HEK293 (cell line): Measurements from ENCODE around the gene NAALADL2.

Experiments used
- HOXD13 ChIP-seq: sonication (generic); formaldehyde crosslinking; IDR thresholded peaks from 2 replicates; pipeline ENCODE4 v1.8.0; 2022; ENCODE audit warnings: missing genetic modification reagents, borderline replicate concordance
- YY1 ChIP-seq: fragments of 450-650 bp; formaldehyde crosslinking; IDR thresholded peaks from 2 replicates; pipeline ENCODE4 v1.5.1; 2018; ENCODE audit warnings: missing biosample characterization, missing genetic modification characterization
- ZBTB1 ChIP-seq: fragments of 450-650 bp; formaldehyde crosslinking; IDR thresholded peaks from 2 replicates; pipeline ENCODE4 v1.5.1; 2016; ENCODE audit warnings: missing biosample characterization, missing genetic modification characterization
- ZNF571 ChIP-seq: fragments of 450-650 bp; formaldehyde crosslinking; IDR thresholded peaks from 2 replicates; pipeline ENCODE4 v1.5.0; 2017; ENCODE audit warnings: missing biosample characterization, missing genetic modification characterization
- TF ChIP-seq, protein P1 (sequence below): fragments of 450-650 bp; formaldehyde crosslinking; IDR thresholded peaks from 2 replicates; pipeline ENCODE4 v1.5.1; 2016; ENCODE audit warnings: missing biosample characterization, missing genetic modification characterization
- TF ChIP-seq, protein P2 (sequence below): fragments of 450-650 bp; formaldehyde crosslinking; IDR thresholded peaks from 2 replicates; pipeline ENCODE4 v1.5.1; 2016; ENCODE audit warnings: missing biosample characterization, missing genetic modification characterization
- TF ChIP-seq, protein P3 (sequence below): fragments of 450-650 bp; formaldehyde crosslinking; IDR thresholded peaks from 2 replicates; pipeline ENCODE4 v1.5.1; 2016; ENCODE audit warnings: missing biosample characterization, missing genetic modification characterization
- TF ChIP-seq, protein P4 (sequence below): fragments of 450-650 bp; formaldehyde crosslinking; IDR thresholded peaks from 2 replicates; pipeline ENCODE4 v1.5.1; 2016; ENCODE audit warnings: missing biosample characterization, missing genetic modification characterization

DNA sequence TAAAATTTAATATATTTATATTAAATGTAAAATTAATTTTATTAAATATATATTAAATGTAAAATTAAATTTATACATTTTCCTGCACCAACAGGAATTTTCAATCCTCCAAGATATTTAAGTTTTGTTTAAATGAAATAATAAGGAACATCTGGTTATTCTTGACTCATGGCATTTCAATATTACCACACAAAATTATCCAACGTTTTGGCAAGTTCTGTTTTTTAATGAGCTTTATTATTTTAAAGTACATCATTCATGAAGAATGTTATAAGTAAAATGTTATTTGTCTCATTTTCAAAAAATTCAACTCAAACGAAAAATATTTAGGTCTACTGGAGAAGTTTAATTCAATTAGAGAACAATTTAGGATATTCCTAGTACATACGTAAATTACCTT is 811.4 kb downstream of the NAALADL2 start:
- TF ChIP-seq ZNF571 (no peak), ZBTB1 (no peak), HOXD13 (CRISPR knock-in tag) (no peak), YY1 (tag by site-specific recombination) (no peak)
- TF ChIP-seq, protein P1, sequence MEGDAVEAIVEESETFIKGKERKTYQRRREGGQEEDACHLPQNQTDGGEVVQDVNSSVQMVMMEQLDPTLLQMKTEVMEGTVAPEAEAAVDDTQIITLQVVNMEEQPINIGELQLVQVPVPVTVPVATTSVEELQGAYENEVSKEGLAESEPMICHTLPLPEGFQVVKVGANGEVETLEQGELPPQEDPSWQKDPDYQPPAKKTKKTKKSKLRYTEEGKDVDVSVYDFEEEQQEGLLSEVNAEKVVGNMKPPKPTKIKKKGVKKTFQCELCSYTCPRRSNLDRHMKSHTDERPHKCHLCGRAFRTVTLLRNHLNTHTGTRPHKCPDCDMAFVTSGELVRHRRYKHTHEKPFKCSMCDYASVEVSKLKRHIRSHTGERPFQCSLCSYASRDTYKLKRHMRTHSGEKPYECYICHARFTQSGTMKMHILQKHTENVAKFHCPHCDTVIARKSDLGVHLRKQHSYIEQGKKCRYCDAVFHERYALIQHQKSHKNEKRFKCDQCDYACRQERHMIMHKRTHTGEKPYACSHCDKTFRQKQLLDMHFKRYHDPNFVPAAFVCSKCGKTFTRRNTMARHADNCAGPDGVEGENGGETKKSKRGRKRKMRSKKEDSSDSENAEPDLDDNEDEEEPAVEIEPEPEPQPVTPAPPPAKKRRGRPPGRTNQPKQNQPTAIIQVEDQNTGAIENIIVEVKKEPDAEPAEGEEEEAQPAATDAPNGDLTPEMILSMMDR = no peak
- TF ChIP-seq, protein P2, sequence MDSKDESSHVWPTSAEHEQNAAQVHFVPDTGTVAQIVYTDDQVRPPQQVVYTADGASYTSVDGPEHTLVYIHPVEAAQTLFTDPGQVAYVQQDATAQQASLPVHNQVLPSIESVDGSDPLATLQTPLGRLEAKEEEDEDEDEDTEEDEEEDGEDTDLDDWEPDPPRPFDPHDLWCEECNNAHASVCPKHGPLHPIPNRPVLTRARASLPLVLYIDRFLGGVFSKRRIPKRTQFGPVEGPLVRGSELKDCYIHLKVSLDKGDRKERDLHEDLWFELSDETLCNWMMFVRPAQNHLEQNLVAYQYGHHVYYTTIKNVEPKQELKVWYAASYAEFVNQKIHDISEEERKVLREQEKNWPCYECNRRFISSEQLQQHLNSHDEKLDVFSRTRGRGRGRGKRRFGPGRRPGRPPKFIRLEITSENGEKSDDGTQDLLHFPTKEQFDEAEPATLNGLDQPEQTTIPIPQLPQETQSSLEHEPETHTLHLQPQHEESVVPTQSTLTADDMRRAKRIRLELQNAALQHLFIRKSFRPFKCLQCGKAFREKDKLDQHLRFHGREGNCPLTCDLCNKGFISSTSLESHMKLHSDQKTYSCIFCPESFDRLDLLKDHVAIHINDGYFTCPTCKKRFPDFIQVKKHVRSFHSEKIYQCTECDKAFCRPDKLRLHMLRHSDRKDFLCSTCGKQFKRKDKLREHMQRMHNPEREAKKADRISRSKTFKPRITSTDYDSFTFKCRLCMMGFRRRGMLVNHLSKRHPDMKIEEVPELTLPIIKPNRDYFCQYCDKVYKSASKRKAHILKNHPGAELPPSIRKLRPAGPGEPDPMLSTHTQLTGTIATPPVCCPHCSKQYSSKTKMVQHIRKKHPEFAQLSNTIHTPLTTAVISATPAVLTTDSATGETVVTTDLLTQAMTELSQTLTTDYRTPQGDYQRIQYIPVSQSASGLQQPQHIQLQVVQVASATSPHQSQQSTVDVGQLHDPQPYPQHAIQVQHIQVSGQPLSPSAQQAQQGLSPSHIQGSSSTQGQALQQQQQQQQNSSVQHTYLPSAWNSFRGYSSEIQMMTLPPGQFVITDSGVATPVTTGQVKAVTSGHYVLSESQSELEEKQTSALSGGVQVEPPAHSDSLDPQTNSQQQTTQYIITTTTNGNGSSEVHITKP (tag by site-specific recombination) = no peak
- TF ChIP-seq, protein P3, sequence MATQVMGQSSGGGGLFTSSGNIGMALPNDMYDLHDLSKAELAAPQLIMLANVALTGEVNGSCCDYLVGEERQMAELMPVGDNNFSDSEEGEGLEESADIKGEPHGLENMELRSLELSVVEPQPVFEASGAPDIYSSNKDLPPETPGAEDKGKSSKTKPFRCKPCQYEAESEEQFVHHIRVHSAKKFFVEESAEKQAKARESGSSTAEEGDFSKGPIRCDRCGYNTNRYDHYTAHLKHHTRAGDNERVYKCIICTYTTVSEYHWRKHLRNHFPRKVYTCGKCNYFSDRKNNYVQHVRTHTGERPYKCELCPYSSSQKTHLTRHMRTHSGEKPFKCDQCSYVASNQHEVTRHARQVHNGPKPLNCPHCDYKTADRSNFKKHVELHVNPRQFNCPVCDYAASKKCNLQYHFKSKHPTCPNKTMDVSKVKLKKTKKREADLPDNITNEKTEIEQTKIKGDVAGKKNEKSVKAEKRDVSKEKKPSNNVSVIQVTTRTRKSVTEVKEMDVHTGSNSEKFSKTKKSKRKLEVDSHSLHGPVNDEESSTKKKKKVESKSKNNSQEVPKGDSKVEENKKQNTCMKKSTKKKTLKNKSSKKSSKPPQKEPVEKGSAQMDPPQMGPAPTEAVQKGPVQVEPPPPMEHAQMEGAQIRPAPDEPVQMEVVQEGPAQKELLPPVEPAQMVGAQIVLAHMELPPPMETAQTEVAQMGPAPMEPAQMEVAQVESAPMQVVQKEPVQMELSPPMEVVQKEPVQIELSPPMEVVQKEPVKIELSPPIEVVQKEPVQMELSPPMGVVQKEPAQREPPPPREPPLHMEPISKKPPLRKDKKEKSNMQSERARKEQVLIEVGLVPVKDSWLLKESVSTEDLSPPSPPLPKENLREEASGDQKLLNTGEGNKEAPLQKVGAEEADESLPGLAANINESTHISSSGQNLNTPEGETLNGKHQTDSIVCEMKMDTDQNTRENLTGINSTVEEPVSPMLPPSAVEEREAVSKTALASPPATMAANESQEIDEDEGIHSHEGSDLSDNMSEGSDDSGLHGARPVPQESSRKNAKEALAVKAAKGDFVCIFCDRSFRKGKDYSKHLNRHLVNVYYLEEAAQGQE (tag by site-specific recombination) = no peak
- TF ChIP-seq, protein P4, sequence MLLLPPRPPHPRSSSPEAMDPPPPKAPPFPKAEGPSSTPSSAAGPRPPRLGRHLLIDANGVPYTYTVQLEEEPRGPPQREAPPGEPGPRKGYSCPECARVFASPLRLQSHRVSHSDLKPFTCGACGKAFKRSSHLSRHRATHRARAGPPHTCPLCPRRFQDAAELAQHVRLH = no peak
